CD14-positive monocyte (primary cell): ENCODE measurements around the gene ARHGAP32. TPM values are rescaled to one million over a fixed set of nuclear protein-coding genes. Genes with fewer than 3 reads are reported as not detected.

Experiments used
- DNase-seq, 3 donors: peaks; one replicate each; pipeline ENCODE4 v3.0.0-alpha.2; 2011 to 2022
- H2AFZ ChIP-seq: 2 replicates; pipeline ENCODE4 v1.6.0; 2012; ENCODE audit warnings: mild to moderate bottlenecking, low read depth, low read length, inconsistent platforms; ENCODE audit not compliant: insufficient read depth, poor library complexity, severe bottlenecking
- H3K27ac ChIP-seq, 2 donors: 1 replicate in 1 of 2; 2 replicates in 1 of 2; pipeline ENCODE4 v1.5.1; 2012 to 2013; ENCODE audit warnings: low read length in 2 of 2, control low read depth in 1 of 2, inconsistent platforms in 1 of 2, low read depth in 1 of 2, mild to moderate bottlenecking in 1 of 2
- H3K27me3 ChIP-seq, 2 donors: one replicate each; pipeline versions ENCODE4 v1.6.0 to v1.6.1; 2011 to 2013; ENCODE audit warnings: low read length in 2 of 2; ENCODE audit not compliant: control insufficient read depth in 2 of 2, insufficient read depth in 2 of 2
- H3K36me3 ChIP-seq, 2 donors: replicated peaks in 1 of 2; 1 replicate in 1 of 2; 2 replicates in 1 of 2; pipeline versions ENCODE4 v1.5.1 to v1.6.1; 2012 to 2013; ENCODE audit warnings: low read length in 2 of 2, control low read depth in 1 of 2, inconsistent platforms in 1 of 2, mild to moderate bottlenecking in 1 of 2; ENCODE audit not compliant: insufficient read depth in 2 of 2, control insufficient read depth in 1 of 2
- H3K4me1 ChIP-seq, 2 donors: 1 replicate in 1 of 2; 2 replicates in 1 of 2; pipeline versions ENCODE4 v1.5.1 to v1.6.1; 2012 to 2013; ENCODE audit warnings: low read length in 2 of 2, control low read depth in 1 of 2, inconsistent platforms in 1 of 2, mild to moderate bottlenecking in 1 of 2, moderate library complexity in 1 of 2; ENCODE audit not compliant: insufficient read depth in 2 of 2, control insufficient read depth in 1 of 2
- H3K4me2 ChIP-seq: replicated peaks from 2 replicates; pipeline ENCODE3; 2012; ENCODE audit warnings: low read length, moderate library complexity, mild to moderate bottlenecking; ENCODE audit not compliant: poor library complexity, severe bottlenecking; ENCODE audit errors: extremely low read depth
- H3K4me3 ChIP-seq, 3 experiments: fragments of 200-600 bp in 1 of 3; sonication (generic) in 1 of 3; replicated peaks in 1 of 3; 1 replicate in 2 of 3; 2 replicates in 1 of 3; pipeline ENCODE4 v1.5.1; 2011 to 2013; ENCODE audit warnings: low read length in 3 of 3, mild to moderate bottlenecking in 3 of 3, control low read depth in 2 of 3, low read depth in 2 of 3, inconsistent platforms in 1 of 3, moderate library complexity in 1 of 3
- H3K79me2 ChIP-seq: 2 replicates; pipeline ENCODE4 v1.6.0; 2012; ENCODE audit warnings: mild to moderate bottlenecking, control low read depth, inconsistent platforms, low read length, moderate library complexity; ENCODE audit not compliant: insufficient read depth
- H3K9ac ChIP-seq: 2 replicates; pipeline ENCODE4 v1.6.0; 2017; ENCODE audit warnings: low read length, mild to moderate bottlenecking; ENCODE audit not compliant: insufficient read depth, poor library complexity, severe bottlenecking
- H3K9me3 ChIP-seq, 2 donors: replicated peaks in 1 of 2; 1 replicate in 1 of 2; 2 replicates in 1 of 2; pipeline versions ENCODE4 v1.5.1 to v1.6.1; 2012 to 2013; ENCODE audit warnings: low read length in 2 of 2, control low read depth in 1 of 2; ENCODE audit not compliant: control insufficient read depth in 1 of 2, insufficient read depth in 1 of 2
- H4K20me1 ChIP-seq: 2 replicates; pipeline ENCODE4 v1.6.0; 2012; ENCODE audit warnings: mild to moderate bottlenecking, low read length, control low read depth, moderate library complexity; ENCODE audit not compliant: insufficient read depth
- H3K27ac Mint-ChIP-seq, 7 donors: one replicate each; pipeline ENCODE4 v1.8.0; 2020; ENCODE audit warnings: mild to moderate bottlenecking in 7 of 7, mixed read lengths in 7 of 7, moderate library complexity in 6 of 7, inconsistent platforms in 2 of 7
- H3K27me3 Mint-ChIP-seq, 3 donors: one replicate each; pipeline ENCODE4 v1.8.0; 2021 to 2022; ENCODE audit warnings: low read depth in 3 of 3, mild to moderate bottlenecking in 3 of 3, mixed read lengths in 3 of 3, moderate library complexity in 3 of 3, inconsistent platforms in 1 of 3
- H3K36me3 Mint-ChIP-seq, 2 donors: one replicate each; pipeline ENCODE4 v1.8.0; 2020; ENCODE audit warnings: mixed read lengths in 2 of 2, inconsistent platforms in 1 of 2, mild to moderate bottlenecking in 1 of 2
- H3K4me1 Mint-ChIP-seq: one replicate; pipeline ENCODE4 v1.8.0; 2020; ENCODE audit warnings: mild to moderate bottlenecking, mixed read lengths
- H3K4me3 Mint-ChIP-seq, 2 donors: one replicate each; pipeline ENCODE4 v1.8.0; 2020; ENCODE audit warnings: mild to moderate bottlenecking in 2 of 2, mixed read lengths in 2 of 2, moderate library complexity in 1 of 2
- H3K9me3 Mint-ChIP-seq, 7 donors: one replicate each; pipeline ENCODE4 v1.8.0; 2020 to 2022; ENCODE audit warnings: mixed read lengths in 7 of 7, mild to moderate bottlenecking in 6 of 7, moderate library complexity in 6 of 7, inconsistent platforms in 2 of 7
- WGBS: methylation state at CpG from one replicate; pipeline ENCODE4 v1.1.5; 2013; ENCODE audit warnings: missing lambda C conversion rate; ENCODE audit not compliant: insufficient coverage; 5-methylcytosine and 5-hydroxymethylcytosine counted together
- intact Hi-C, 2 donors: fragments of 100-400 bp; cut with micrococcal nuclease; formaldehyde crosslinking; loops; one replicate each; pipeline versions ENCODE4 v1.15.0 to v1.15.1; 2023
- polyA plus RNA-seq, 3 donors: library from polyadenylated mRNA; depleted of rRNA in 1 of 3; unstranded in 2 of 3; stranded (reverse) in 1 of 3; fragments of 300-500 nt in 2 of 3; fragments of >200 nt in 1 of 3; fragmentation: Illumina TruSeq in 2 of 3; gene quantifications; 1 replicate in 2 of 3; 2 replicates in 1 of 3; pipeline ENCODE4 v1.2.3, GENCODE V29; 2012 to 2021
- TF ChIP-seq, protein P1 (sequence below): fragments of 200-600 bp; IDR thresholded peaks from one replicate; pipeline ENCODE4 v1.8.0; 2022; ENCODE audit warnings: antibody characterized with exemption, mild to moderate bottlenecking

Gene ARHGAP32
- polyA plus RNA-seq, 3 donors, result 0.13 to 3.4 (median 0.72) TPM

DNA sequence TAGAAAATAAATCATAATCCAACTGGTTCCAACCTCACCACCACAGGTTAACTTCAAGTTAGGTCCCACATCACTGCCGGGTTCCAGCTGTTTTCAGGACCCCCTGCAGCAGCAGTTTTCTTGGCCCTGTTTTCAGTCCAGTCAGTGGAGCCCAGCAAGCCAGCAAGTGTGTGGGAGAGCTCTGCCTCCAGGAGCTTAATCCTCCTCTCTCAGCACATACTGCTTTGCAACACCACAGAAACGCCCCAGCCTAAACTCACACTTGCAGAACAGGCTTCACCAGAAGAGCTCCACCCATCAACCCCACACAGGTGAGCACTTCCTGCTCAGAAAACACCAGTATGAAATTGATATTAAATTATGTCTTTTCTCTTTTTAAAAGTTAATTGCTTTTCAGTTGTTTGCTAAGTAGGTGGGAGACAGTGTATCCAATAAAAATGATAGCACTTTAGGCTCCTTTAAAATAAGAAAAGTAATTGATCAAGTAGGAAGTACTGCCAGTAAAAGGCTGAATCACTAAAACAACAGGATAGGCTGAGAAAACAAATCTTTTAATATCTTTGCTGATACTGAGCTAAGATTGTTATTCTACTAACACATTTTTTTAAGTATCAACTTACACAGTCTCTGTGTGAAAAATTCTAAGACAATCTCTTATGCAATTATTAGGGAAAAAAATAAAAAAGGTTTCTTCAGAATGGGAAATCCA, 168.0 kb downstream of the ARHGAP32 start:
- TF ChIP-seq, protein P1, sequence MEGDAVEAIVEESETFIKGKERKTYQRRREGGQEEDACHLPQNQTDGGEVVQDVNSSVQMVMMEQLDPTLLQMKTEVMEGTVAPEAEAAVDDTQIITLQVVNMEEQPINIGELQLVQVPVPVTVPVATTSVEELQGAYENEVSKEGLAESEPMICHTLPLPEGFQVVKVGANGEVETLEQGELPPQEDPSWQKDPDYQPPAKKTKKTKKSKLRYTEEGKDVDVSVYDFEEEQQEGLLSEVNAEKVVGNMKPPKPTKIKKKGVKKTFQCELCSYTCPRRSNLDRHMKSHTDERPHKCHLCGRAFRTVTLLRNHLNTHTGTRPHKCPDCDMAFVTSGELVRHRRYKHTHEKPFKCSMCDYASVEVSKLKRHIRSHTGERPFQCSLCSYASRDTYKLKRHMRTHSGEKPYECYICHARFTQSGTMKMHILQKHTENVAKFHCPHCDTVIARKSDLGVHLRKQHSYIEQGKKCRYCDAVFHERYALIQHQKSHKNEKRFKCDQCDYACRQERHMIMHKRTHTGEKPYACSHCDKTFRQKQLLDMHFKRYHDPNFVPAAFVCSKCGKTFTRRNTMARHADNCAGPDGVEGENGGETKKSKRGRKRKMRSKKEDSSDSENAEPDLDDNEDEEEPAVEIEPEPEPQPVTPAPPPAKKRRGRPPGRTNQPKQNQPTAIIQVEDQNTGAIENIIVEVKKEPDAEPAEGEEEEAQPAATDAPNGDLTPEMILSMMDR, result no peak
- Histone ChIP-seq H3K4me3 (no peak overlapping the region), H3K27ac (no peak overlapping the region), H3K9ac (no peak overlapping the region), H3K27me3 (no peaks in the 10 kb centered on the region), H3K4me1 (no peaks in the 10 kb centered on the region), H3K79me2 (no peaks in the 10 kb centered on the region), H4K20me1 (no peaks in the 10 kb centered on the region), H3K9me3 (no peaks in the 10 kb centered on the region), H3K4me2 (no peak overlapping the region), H3K36me3 (no peaks in the 10 kb centered on the region), H2AFZ (no peak overlapping the region)
- Mint-ChIP-seq H3K4me1 (no peaks in the 10 kb centered on the region), H3K27ac (no peak overlapping the region), H3K36me3 (no peaks in the 10 kb centered on the region), H3K9me3 (no peaks in the 10 kb centered on the region), H3K27me3 (peaks cover 0 to 2% (median 0%) of the 10 kb centered on the region in 3 donors), H3K4me3 (no peak overlapping the region)
- WGBS, result 86% methylated on average over 1 of the region's 2 CpGs
- no peak for DNase-seq
- intact Hi-C loops, result no loop called here

DNA sequence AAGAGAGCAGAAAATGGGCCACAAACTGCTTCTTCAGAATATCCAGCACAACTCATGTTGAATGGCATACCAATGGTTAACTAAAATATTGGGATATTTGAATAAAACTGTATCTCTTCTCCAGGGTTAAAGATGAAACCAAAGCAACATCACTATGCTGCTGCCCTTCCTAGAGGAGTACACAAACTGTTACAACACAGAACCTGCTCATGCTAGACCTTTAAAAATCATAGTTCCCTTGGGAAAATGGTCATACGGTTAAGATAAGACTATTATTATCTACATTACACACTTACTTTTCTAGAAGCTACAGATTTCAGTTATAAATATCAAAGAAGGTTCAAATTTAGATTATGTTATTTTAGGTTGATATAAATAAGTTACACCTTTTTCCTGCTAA, 170.8 kb downstream of the ARHGAP32 start:
- no peaks in the 10 kb centered on the region for H3K27me3 ChIP-seq
- no peaks in the 10 kb centered on the region for H3K79me2 ChIP-seq
- no peaks in the 10 kb centered on the region for H4K20me1 ChIP-seq
- Mint-ChIP-seq H3K9me3 (no peaks in the 10 kb centered on the region), H3K27ac (no peak overlapping the region), H3K4me1 (no peaks in the 10 kb centered on the region), H3K4me3 (no peak overlapping the region), H3K27me3 (no peaks in the 10 kb centered on the region), H3K36me3 (no peaks in the 10 kb centered on the region)
- intact Hi-C loops, result no loop called here
- H2AFZ ChIP-seq, result no peak overlapping the region
- WGBS, result no CpG with 5 or more reads among the region's 1 CpG
- no peak overlapping the region for H3K4me2 ChIP-seq
- H3K36me3 ChIP-seq, result no peaks in the 10 kb centered on the region
- no peak overlapping the region for H3K4me3 ChIP-seq
- H3K4me1 ChIP-seq, result no peaks in the 10 kb centered on the region
- no peaks in the 10 kb centered on the region for H3K9me3 ChIP-seq
- H3K27ac ChIP-seq, result no peak overlapping the region
- TF ChIP-seq, protein P1, result no peak
- no peak for DNase-seq
- no peak overlapping the region for H3K9ac ChIP-seq
